A549 treated with dexamethasone at 1 μM for 4 hours (cell line): ENCODE data around the gene FTCDNL1. TPM values are rescaled to one million over a fixed set of nuclear protein-coding genes. Genes with fewer than 3 reads are reported as not detected.

Experiments
- total RNA-seq: library from RNA; stranded (reverse); fragments of 200-300 nt; extraction: Qiagen RNA extraction; gene quantifications from 5 replicates; pipeline ENCODE4 v1.2.3, GENCODE V29; 2022

The FTCDNL1 gene
- total RNA-seq: 2.3 to 3.2 TPM (median 2.8 TPM) in 5 replicates

DNA sequence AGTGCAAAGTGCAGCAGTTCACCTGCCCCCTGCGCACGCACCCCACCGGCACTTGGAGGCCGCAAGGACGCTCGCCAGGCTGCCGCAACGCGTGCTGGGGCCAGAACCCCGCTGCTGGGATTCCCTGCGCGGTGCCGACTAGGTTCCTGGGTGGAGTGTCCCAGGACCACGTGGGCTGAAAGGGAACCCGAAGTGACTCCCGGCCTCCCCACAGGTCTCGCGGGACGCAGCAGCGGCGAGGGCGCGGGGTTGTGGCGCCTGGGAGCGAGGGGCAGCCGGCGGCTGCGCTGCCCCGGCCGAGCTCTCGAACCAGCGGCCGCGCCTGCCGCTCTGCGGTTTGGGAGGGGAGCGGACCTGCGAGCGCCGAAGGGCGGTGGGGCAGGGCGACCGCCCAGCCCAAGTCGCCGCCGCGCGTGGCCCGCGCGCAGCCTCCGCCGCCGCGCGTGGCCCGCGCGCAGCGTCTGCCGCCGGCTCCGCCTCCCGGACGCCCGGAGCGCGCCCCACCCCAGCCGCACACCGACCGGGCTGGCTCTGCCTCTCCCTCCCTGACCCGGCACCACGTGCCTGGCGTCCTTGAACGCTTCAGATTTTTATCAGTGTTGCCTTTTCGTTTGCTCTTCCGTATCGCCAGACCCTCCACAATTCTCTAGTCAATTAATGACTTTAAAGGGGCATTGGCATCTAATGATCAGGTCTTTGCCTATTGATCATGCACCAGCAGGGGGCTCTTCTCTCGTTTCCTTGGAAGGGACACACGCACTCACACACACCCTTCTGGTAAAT lies at the start of gene FTCDNL1:
Gene FTCDNL1 (minus strand): TSS at position 475 of the 783 bp plus-strand sequence. CDS start 2,230 bp downstream, outside the sequence.

Other genes with a start within 250 kb of the FTCDNL1 start
- 6.5 to 8.6 TPM (median 7.1 TPM) in 5 replicates for gene C2orf69, start 60.1 kb upstream of the FTCDNL1 start, total RNA-seq
- gene TYW5, start 104.3 kb upstream of the FTCDNL1 start, total RNA-seq: 7.0 to 8.2 TPM (median 7.3 TPM) in 5 replicates
- gene MAIP1, start 104.4 kb upstream of the FTCDNL1 start, total RNA-seq: 33.2 to 39.2 TPM (median 37.8 TPM) in 5 replicates